GM13977 (cell line): ENCODE measurements around the gene NR5A1.

Experiments
- DNase-seq: peaks from one replicate; pipeline ENCODE4 v3.0.0; 2012; ENCODE audit warnings: low spot score
- in situ Hi-C: fragments of 300-500 bp; cut with MboI; formaldehyde crosslinking; loops from one replicate; pipeline ENCODE4 v1.12.0; 2022; ENCODE audit warnings: low sequenced_read_pairs, low pct_unique_long_range_greater_than_20kb, mixed read lengths, inconsistent platforms; ENCODE audit not compliant: unreplicated experiment
- TF ChIP-seq, protein P1 (sequence below): IDR thresholded peaks from 2 replicates; pipeline ENCODE4 v1.5.1; 2012; ENCODE audit warnings: mild to moderate bottlenecking, control low read depth; ENCODE audit not compliant: insufficient read depth; ENCODE audit errors: extremely low read depth, missing control alignments

Gene NR5A1

DNA sequence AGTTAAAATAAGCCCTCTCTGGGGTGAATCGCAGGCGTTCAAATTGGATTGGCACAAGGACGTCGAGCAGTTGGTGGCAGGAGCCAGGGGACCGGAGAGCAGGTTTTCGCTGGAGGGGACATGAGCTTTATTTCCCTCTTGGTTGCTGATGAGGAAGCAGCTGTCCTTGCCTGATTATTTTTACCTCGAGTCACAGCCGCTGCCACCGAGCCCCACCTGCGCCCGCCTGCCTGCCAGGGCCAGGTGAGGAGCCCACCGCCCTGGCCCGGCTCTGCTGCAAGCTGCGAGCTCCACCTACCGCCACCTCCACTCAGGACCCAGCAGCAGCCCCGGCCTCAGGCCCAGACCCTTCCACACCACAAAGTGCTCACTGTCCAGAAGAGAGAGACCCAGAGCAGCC, 65.9 kb downstream of the NR5A1 start:
- DNase-seq, result no peak
- in situ Hi-C loops, result no loop called here

DNA sequence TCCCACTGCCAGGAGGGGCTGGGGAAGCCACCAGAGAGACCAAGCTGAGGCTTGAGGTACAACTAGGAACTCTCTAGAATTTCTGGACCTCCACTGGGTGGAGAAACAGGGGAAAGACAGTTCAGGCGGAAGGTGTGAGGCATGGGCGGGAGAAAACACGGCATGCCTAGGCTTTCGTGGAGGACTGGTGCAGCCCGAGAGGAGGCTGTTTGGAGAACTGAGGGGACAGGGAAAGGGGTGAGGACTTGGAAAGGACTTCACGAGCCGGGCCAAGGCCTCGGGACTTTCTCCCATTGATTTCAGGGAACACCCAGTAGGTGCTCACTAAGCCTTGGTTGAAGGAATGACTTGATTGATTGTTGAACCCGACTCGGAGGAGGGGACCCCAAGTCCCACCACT, 66.4 kb downstream of the NR5A1 start:
- in situ Hi-C loops, result no loop called here
- no peak for DNase-seq
- TF ChIP-seq, protein P1, sequence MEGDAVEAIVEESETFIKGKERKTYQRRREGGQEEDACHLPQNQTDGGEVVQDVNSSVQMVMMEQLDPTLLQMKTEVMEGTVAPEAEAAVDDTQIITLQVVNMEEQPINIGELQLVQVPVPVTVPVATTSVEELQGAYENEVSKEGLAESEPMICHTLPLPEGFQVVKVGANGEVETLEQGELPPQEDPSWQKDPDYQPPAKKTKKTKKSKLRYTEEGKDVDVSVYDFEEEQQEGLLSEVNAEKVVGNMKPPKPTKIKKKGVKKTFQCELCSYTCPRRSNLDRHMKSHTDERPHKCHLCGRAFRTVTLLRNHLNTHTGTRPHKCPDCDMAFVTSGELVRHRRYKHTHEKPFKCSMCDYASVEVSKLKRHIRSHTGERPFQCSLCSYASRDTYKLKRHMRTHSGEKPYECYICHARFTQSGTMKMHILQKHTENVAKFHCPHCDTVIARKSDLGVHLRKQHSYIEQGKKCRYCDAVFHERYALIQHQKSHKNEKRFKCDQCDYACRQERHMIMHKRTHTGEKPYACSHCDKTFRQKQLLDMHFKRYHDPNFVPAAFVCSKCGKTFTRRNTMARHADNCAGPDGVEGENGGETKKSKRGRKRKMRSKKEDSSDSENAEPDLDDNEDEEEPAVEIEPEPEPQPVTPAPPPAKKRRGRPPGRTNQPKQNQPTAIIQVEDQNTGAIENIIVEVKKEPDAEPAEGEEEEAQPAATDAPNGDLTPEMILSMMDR, result no peak

More for the DNA sequence above, 65.9 kb downstream of the NR5A1 start:
- TF ChIP-seq, protein P1, result no peak

DNA sequence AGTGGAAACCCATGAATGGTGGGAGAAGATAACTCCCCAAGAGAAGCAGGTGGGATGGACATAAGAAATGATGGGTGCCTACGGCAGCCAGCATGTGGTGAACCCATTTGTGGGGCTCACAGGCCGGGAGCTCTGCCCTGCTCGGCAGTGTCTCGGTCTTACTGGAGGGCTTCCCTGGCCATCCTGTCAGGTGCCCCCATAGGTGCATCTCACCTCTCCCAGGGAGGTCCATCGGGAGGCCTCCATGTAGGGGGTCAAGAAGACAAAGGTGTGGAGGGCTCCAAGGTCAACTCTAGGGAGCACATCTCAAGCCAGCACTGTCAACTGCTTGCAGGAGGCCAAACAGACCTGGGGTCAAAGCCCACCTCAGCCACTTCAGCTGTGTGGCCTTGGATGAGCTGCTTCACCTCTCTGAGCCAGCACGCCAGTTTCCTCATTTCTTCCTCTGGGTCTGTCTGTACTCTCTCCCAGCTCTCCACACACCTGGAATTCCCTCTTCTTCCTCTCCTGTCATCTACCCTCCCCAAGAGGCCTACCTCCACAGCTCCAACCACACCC, 67.4 kb downstream of the NR5A1 start:
- DNase-seq, result no peak
- in situ Hi-C loops, result no loop called here
- TF ChIP-seq, protein P1, result no peak

DNA sequence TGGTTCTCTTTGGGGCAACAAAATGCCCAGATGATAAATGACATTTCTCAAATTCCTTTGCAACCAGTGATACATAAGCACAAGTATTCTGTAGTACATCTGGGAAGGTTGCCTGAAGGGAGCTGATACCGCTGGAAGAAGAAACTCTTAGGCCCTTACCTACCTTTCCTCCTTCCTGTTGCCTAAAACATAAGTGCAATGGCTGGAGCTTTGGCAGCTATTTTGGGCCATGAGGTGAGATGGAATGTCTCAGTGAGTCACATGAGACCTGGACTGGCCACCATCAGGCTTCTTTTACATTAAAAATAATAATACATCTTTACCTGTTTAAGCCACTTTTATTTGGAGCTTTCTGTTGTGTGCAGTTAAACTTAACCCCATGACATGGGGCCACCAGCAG, 68.1 kb downstream of the NR5A1 start:
- in situ Hi-C loops, result no loop called here
- TF ChIP-seq, protein P1, result no peak
- DNase-seq, result no peak

DNA sequence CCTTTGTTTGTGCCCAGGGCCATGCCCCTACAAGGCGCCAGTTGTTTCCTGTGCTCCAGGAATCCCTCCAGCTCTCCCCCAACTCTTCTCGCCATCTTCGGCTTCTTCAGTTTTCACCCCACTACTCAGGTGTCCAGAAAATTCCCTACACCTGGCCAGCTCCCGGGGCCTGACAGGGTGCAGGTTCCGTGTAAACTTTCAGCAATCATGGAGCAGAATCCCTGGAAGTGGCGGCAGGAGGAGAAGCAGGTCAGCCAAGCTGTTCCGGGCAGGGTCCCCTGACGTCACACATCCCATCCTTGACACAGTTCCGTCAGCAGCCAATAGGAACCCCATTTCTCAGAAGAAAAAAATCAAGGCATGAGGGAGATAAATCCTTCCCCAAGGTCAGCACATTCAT, 69.1 kb downstream of the NR5A1 start:
- in situ Hi-C loops, result no loop called here
- TF ChIP-seq, protein P1, result no peak
- no peak for DNase-seq

DNA sequence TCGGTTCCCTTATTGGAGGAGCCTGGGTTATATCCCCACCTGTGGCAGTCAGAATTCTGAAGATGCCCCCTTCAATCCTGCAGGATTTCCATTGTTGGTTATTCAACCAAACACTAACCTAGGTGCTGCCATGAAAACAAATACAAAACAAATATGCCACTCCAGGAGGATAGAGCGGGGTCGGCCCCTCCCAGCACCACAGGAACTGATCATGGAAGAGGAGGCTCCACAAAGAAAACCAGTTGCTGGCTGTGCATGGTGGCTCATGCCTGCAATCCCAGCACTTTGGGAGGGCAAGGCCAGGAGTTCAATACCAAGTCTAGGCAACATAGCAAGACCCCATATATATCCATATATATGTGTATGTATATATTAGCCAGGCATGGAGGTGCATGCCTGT, 70.1 kb downstream of the NR5A1 start:
- TF ChIP-seq, protein P1, result no peak
- DNase-seq, result no peak
- in situ Hi-C loops, result no loop called here

DNA sequence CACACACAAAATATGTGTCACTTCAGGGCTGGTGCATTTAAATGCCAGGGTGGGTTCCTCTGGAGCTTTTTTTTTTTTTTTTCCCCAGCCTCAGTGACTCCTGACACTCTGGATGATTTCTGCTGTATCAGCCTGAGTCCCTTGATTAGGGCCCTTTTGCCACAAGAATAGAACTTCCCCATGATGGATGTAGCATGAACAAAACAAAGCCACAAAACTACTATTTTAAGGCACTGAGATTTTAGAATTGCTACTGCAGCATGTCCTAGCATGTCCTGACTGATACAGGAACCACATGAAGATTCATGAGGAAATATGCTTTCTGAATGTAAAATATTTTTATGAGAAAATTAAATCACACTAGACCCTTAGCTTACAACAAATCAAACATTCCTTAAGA, 70.9 kb downstream of the NR5A1 start:
- TF ChIP-seq, protein P1, result no peak
- in situ Hi-C loops, result no loop called here
- DNase-seq, result no peak
